Measurements from ENCODE around the gene BFSP1. TPM values are rescaled to one million over a fixed set of nuclear protein-coding genes. Genes with fewer than 3 reads are reported as not detected.

The BFSP1 gene
- polyA plus RNA-seq, 1 of the 3 experiments (the other 2 are of a cell fraction), result 7.1 TPM

- Histone ChIP-seq H3K9me2 (no peaks in the 10 kb centered on the region), H4K20me1 (ENCODE audit: insufficient read depth) (no peaks in the 10 kb centered on the region), H3K79me2 (ENCODE audit: insufficient read depth) (no peaks in the 10 kb centered on the region), H3K27me3 (ENCODE audit: insufficient read depth) (no peaks in the 10 kb centered on the region), H3F3A (replicated peaks; ENCODE audit: insufficient read depth) (no peaks in the 10 kb centered on the region), H3K9me3 (no peaks in the 10 kb centered on the region), H3K4me2 (no peak overlapping the region), H3K9ac (no peak overlapping the region), H3K4me3 (ENCODE audit: low read depth in 2 of 2, low read length in 1 of 2) (no peak overlapping the region), H3K36me3 (replicated peaks in 1 of 2; ENCODE audit: control insufficient read depth in 1 of 2, insufficient read depth in 2 of 2, low read length in 1 of 2) (no peaks in the 10 kb centered on the region), H3K27ac (ENCODE audit: low read depth in 2 of 2, low read length in 1 of 2) (no peak overlapping the region), H2AFZ (ENCODE audit: low read depth) (no peak overlapping the region), H3K4me1 (ENCODE audit: control insufficient read depth in 1 of 2, insufficient read depth in 2 of 2, low read depth in 1 of 2, low read length in 1 of 2) (no peaks in the 10 kb centered on the region; a peak in 1 of 4 replicates)
- POLR2A ChIA-PET, result no interaction called here
- TF ChIP-seq RFX5 (IDR thresholded peaks at IDR 0.05; ENCODE audit: low read length) (no peak), RCOR1 (IDR thresholded peaks at IDR 0.05; ENCODE audit: low read length) (no peak), JUND (IDR thresholded peaks at IDR 0.05) (no peak), FOSL2 (IDR thresholded peaks at IDR 0.05; ENCODE audit: borderline replicate concordance, low read depth) (no peak), IRF3 (IDR thresholded peaks at IDR 0.05; ENCODE audit: low read depth, low read length) (no peak), RAD21 (IDR thresholded peaks at IDR 0.05; ENCODE audit: low read length) (no peak), SIN3A (IDR thresholded peaks at IDR 0.05; ENCODE audit: borderline replicate concordance, low read depth, low read length) (no peak), EP300 (IDR thresholded peaks at IDR 0.05; ENCODE audit: borderline replicate concordance in 1 of 2, low read depth in 1 of 2, low read length in 1 of 2) (no peak), USF1 (IDR thresholded peaks at IDR 0.05; ENCODE audit: borderline replicate concordance, low read depth) (no peak), RXRA (IDR thresholded peaks at IDR 0.05; ENCODE audit: borderline replicate concordance, low read depth) (no peak), MAX (IDR thresholded peaks at IDR 0.05; ENCODE audit: low read depth) (no peak), YY1 (IDR thresholded peaks at IDR 0.05; ENCODE audit: low read depth) (no peak), GABPA (IDR thresholded peaks at IDR 0.05; ENCODE audit: low read depth) (no peak), TEAD4 (IDR thresholded peaks at IDR 0.05; ENCODE audit: borderline replicate concordance, insufficient read depth) (no peak), TAF1 (IDR thresholded peaks at IDR 0.05; ENCODE audit: borderline replicate concordance, low read depth, low read length) (no peak), MEF2A (IDR thresholded peaks at IDR 0.05; ENCODE audit: borderline replicate concordance, low read depth) (no peak), MXI1 (IDR thresholded peaks at IDR 0.05; ENCODE audit: low read depth, low read length) (no peak), POLR2AphosphoS5 (IDR thresholded peaks at IDR 0.05; ENCODE audit: low read depth, low read length) (no peak), ELF1 (IDR thresholded peaks at IDR 0.05) (no peak)
- 56% methylated on average over 5 of the region's 5 CpGs for WGBS (ENCODE audit: low lambda C conversion rate)
- CTCF ChIA-PET, result interaction anchor here (0.8 to 1.2 kb wide), 2 partner anchors 54 to 513 kb away, joined by 3 read pairs; no protein-coding TSS in a partner anchor
- DNase-seq, result no peak
Observed at GRCh38 chr20:17482536-17482935, 48.6 kb downstream of the BFSP1 start.

Data from SK-N-SH (cell line).